C4-2B (cell line): ENCODE results near the gene INTS7.

Source experiments
- ZFX ChIP-seq: fragments of 450-650 bp; IDR thresholded peaks from 2 replicates; pipeline ENCODE4 v1.6.1; 2017
- TF ChIP-seq, protein P1 (sequence below): fragments of 450-650 bp; conservative IDR thresholded peaks from 2 replicates; pipeline ENCODE4 v1.5.1; 2017; ENCODE audit warnings: mild to moderate bottlenecking

DNA sequence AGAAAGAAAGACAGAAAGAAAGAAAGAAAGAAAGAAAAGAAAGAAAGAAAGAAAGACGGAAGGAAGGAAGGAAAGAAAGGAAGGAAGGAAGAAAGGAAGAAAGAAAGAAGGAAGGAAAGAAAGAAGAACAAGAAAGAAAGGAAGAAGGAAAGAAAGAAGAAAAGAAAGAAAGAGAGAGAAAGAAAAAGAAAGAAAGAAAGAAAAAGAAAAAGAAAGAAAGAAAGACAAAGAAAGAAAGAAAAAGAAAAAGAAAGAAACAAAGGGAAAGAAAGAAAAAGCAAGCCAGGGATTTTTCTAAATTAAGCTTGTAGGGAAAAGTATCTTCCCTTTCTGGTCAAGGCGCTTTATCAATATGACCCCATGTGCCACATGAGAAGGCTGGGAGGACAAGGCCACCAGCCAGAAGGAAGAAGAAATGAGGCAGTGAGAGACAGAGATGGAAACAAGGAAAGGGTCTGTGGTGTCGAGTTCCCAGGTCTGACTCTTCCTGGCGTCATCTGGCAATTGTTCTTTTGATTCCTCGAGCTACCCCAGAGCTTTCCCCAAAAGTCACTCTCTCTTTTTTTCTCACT, 116.4 kb downstream of the INTS7 start:
- TF ChIP-seq, protein P1, sequence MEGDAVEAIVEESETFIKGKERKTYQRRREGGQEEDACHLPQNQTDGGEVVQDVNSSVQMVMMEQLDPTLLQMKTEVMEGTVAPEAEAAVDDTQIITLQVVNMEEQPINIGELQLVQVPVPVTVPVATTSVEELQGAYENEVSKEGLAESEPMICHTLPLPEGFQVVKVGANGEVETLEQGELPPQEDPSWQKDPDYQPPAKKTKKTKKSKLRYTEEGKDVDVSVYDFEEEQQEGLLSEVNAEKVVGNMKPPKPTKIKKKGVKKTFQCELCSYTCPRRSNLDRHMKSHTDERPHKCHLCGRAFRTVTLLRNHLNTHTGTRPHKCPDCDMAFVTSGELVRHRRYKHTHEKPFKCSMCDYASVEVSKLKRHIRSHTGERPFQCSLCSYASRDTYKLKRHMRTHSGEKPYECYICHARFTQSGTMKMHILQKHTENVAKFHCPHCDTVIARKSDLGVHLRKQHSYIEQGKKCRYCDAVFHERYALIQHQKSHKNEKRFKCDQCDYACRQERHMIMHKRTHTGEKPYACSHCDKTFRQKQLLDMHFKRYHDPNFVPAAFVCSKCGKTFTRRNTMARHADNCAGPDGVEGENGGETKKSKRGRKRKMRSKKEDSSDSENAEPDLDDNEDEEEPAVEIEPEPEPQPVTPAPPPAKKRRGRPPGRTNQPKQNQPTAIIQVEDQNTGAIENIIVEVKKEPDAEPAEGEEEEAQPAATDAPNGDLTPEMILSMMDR: no peak
- TF ChIP-seq ZFX: no peak
